Skeletal muscle satellite cell (primary cell): ENCODE data around the gene FBLN1. TPM values are rescaled to one million over a fixed set of nuclear protein-coding genes. Genes with fewer than 3 reads are reported as not detected.

Experiments used
- H3K27me3 ChIP-seq: 2 replicates; pipeline ENCODE4 v1.7.0; 2013; ENCODE audit warnings: low read length; ENCODE audit not compliant: control insufficient read depth, insufficient read depth
- H3K36me3 ChIP-seq: 2 replicates; pipeline ENCODE4 v1.7.0; 2013; ENCODE audit warnings: mild to moderate bottlenecking, control low read depth, low read length; ENCODE audit not compliant: insufficient read depth
- H3K4me1 ChIP-seq: 2 replicates; pipeline ENCODE4 v1.7.0; 2013; ENCODE audit warnings: low read length; ENCODE audit not compliant: control insufficient read depth, insufficient read depth
- H3K4me2 ChIP-seq: 2 replicates; pipeline ENCODE4 v1.7.0; 2013; ENCODE audit warnings: mild to moderate bottlenecking, low read length
- H3K4me3 ChIP-seq: 2 replicates; pipeline ENCODE4 v1.7.0; 2013; ENCODE audit warnings: low read length
- H3K9ac ChIP-seq: 2 replicates; pipeline ENCODE4 v1.7.0; 2013; ENCODE audit warnings: mild to moderate bottlenecking, low read depth, low read length, moderate library complexity
- H3K9me3 ChIP-seq: replicated peaks from 2 replicates; pipeline ENCODE4 v1.7.0; 2013; ENCODE audit warnings: mild to moderate bottlenecking, control low read depth, low read length
- small RNA-seq: library from RNA; depleted of rRNA; stranded (forward); fragments of <200 nt; gene quantifications from one replicate; pipeline ENCODE3, GENCODE V24; 2012

FBLN1 gene

DNA sequence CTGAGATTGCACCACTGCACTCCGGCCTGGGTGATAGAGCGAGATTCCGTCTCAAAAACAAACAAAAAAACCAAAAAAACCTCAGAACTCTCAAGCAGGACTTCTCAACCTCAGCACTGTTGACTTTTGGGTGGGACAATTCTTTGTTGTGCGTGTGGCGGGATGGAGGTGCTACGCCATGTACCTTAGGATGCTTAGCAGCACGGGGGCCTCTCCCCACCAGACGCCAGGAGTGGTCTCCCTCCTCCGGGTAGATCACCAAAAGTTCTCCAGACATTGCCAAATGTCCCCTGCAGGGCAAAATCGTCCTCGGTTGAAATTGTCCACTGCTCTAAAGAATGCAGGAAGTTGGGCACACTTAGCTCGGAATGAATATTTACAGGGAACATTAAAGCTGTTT is 142.0 kb downstream of the FBLN1 start:
- Histone ChIP-seq H3K4me2 (no peak overlapping the region), H3K27me3 (peaks cover 44% of the 10 kb centered on the region), H3K9me3 (no peaks in the 10 kb centered on the region), H3K9ac (no peak overlapping the region), H3K36me3 (no peaks in the 10 kb centered on the region), H3K4me3 (no peak overlapping the region), H3K4me1 (peaks cover 3% of the 10 kb centered on the region)

DNA sequence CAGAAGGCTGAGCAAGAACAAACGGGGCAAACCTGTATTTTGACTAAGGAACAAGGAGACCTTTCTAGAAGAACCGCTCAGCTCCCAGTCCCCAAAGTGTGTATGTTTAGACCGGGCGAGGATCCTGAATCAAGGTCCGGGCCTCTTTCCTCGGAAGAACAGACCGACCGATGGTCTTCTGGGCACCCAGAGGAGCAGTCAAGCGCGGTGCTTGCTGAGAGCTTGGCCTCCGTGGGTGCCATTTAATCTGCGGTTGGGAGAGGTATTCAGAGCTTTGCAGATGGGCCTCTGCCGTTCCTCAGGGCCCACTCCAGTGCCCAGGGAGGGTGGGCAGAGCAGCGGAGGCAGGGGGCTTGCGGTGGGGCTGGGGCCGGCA is 142.5 kb downstream of the FBLN1 start:
- H3K9me3 ChIP-seq, result no peaks in the 10 kb centered on the region
- H3K9ac ChIP-seq, result no peak overlapping the region
- H3K27me3 ChIP-seq, result peaks cover 43% of the 10 kb centered on the region
- H3K4me1 ChIP-seq, result peaks cover 3% of the 10 kb centered on the region
- no peaks in the 10 kb centered on the region for H3K36me3 ChIP-seq
- H3K4me3 ChIP-seq, result no peak overlapping the region
- peak overlapping the region; percentile 78 for H3K4me2 ChIP-seq

DNA sequence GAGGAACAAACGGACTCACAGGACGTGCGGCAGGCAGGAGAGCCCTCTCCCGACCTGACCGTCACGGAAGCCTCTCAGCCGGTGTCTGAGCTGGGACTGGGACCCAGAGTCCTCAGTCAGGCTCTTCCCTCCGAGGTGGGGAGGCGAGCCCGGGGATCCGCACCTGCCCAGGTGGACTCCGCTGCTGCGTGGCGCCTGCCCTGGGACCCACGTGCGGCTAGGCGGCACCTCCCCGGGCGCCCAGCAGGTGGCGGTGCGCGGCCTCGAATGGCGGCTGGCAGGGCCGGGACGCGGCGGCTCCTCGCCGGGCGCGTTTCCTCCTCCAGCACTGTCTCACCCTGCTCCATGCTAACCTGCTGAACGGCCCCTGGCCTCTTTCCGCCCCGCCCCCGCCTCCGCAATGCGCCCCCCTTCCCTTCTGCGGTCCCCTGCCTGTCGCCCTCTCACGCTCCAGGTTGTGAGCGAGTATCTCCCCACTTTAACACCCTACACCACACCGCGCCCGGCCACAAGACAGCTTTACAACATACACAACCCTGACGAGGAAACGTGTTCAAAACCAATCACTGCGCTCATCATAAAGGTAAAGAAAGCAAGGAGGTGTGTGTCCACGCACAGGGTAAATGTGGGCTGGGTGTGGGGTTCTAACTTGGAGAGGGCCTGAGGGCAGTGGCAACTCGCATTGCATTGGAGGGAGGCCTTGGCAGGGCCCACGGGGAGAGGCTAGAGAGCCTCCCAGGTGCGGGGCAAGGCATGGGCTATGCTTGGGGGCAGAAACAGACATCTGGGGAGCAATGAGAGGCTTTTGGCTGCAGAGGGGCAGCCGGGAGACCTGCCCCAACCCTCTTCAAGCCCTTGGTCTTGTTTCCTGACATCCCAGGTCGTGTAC is 143.1 kb downstream of the FBLN1 start:
- no peak overlapping the region for H3K4me3 ChIP-seq

DNA sequence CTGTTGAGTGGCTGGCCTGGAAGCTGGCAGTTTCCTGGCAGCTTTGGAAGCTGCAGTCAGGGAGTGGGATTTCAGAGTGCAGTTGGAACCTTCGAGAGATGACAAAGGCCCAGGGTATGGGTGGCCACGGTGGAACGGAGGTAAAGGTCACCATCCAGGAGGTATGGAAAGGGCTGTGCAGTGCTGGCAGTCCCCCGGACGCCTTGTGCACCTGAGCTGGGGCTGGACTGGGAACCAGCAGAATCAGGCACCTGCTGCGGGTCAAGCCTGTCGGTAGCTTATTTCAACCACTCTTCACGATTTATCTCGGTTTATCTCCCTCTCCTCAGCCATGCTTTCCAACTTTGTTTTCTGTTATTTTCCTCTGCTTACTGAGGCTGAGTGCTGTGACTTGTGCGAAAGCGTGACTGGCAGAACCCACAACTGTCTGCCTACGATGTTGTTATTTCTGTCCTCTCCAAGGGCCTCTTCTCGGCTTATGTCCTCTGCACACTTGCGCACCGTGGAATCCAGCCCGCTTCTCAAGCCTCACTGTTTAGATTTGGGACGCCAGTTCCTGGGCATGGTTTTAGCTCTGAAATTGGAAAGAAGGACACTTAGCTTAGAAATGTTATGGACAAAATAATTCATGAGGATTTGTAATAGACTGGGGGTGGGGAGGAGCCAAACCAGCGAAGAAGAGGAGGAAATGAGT is 145.0 kb downstream of the FBLN1 start:
- Histone ChIP-seq H3K4me1 (peaks cover 3% of the 10 kb centered on the region), H3K36me3 (no peaks in the 10 kb centered on the region), H3K9ac (no peak overlapping the region), H3K9me3 (no peaks in the 10 kb centered on the region), H3K4me3 (no peak overlapping the region), H3K4me2 (no peak overlapping the region), H3K27me3 (peaks cover 33% of the 10 kb centered on the region)

More for the DNA sequence above, 143.1 kb downstream of the FBLN1 start:
- Histone ChIP-seq H3K27me3 (peaks cover 41% of the 10 kb centered on the region), H3K9ac (no peak overlapping the region), H3K4me1 (peaks cover 3% of the 10 kb centered on the region), H3K9me3 (no peaks in the 10 kb centered on the region), H3K36me3 (no peaks in the 10 kb centered on the region), H3K4me2 (peak overlapping the region; percentile 78)

DNA sequence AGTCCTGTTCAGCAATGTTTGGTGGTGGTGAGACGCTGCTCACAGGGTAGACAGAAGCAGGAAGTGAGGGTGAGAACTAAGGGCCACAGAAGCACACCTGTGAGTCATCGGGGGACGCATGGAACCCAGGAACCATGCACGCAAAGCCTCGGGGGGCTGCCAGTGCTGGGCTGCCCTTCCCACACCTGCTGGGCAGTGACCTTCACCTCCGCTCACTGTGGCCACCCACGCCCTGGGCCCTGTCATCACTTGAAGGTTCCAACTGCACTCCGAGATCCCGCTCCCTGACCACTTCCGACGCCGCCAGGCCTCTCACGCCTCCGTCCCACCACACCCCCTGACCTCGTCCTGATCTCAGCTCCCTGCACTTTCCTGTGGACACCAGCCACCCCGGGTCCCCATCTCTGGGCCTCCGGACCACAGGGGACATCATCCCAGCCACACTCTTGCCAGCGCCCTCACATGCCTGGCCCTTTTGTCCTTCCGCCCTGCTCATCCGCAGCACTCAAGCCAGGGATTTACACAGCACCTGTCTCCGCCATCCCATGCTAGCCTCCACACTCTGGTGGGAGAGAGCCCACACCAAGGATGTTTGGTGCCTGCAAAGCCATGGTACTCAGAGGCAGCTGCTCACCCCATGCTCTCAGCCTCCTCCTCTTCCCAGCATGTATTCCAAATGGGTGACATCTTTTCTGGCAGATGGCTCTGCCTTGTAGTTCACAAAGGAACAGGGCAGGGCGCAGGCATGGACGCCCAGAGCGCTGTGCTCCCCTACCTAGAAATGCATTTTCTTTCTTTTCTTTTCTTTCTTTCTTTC is 145.8 kb downstream of the FBLN1 start:
- Histone ChIP-seq H3K4me1 (peaks cover 3% of the 10 kb centered on the region), H3K9me3 (no peaks in the 10 kb centered on the region), H3K9ac (no peak overlapping the region), H3K4me2 (no peak overlapping the region), H3K36me3 (no peaks in the 10 kb centered on the region), H3K4me3 (no peak overlapping the region), H3K27me3 (peaks cover 31% of the 10 kb centered on the region)

DNA sequence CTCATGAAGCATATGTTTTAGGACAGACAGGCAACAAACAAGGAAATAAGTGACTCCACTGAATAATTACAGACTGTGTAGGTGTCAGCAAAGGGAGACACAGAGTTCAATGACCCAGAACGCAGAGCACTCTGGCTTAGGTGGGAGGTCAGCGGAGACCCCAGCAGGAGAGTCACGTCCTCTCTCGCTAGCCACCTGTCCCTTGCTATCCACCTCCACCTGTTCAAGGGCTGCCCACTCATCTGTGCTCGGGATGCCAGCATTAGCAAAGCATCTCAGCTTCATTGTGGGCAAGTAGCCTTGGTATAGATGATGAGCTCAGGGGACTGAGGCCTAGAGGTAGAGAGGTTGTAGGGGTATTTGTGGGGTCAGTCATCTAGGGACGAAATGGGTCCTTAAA is 147.1 kb downstream of the FBLN1 start:
- Histone ChIP-seq H3K9me3 (no peaks in the 10 kb centered on the region), H3K27me3 (peaks cover 28% of the 10 kb centered on the region), H3K36me3 (no peaks in the 10 kb centered on the region), H3K4me1 (peaks cover 3% of the 10 kb centered on the region), H3K4me2 (no peak overlapping the region), H3K4me3 (no peak overlapping the region), H3K9ac (no peak overlapping the region)

DNA sequence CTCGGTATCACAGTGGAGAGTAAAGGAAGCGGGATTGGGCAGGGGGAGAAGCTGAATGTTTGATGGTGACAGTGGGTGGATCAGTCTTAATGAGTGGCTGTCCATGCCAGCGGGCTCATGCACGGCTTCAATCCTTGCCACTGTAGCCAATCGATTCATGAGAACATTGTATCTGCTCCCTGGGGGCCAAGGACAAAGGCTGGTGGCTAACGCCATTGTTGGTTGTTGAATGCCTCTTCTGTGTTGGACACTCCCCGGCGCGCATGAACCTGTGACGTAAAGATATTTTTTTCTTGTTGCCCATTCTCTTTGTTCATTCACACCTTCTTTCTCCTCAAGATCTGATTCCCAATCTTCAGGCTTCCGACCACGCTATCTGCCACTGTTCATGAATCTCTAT is 148.0 kb downstream of the FBLN1 start:
- Histone ChIP-seq H3K27me3 (peaks cover 23% of the 10 kb centered on the region), H3K4me1 (no peaks in the 10 kb centered on the region), H3K36me3 (no peaks in the 10 kb centered on the region), H3K4me2 (no peak overlapping the region), H3K9ac (no peak overlapping the region), H3K4me3 (no peak overlapping the region), H3K9me3 (no peaks in the 10 kb centered on the region)

Small RNAs within 50 kb of the gene (small RNA-seq; reads per million reads assigned to genes)
- gene RNU6-1161P, result not detected
